ENCODE measurements around the gene RPP21. TPM values are rescaled to one million over a fixed set of nuclear protein-coding genes. Genes with fewer than 3 reads are reported as not detected.

Gene RPP21
- total and polyA plus RNA-seq, 2 donors (not counting 1 experiment from before 2014, with no cell fraction given), result 48.1 to 114 TPM

DNA sequence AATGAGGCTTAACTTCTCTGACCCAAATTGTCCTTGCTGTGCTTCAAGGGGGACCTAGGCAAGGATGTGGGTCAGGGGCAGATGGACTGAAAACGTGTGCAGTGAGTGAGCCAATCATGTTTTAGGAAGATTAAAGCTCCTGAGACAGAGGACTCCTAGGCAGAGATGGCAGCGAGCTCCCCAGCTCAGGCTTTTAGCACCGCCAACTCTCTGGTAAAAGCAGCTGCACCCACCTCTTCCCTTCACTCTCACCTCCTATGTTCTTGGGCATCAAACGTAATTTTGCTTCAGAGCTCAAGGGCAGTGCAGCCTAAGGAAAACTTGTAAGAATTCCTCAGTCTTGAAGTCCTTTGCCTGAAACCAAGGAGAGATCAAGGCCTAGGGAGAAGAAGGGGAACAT is 10.3 kb downstream of the RPP21 start:
- Histone ChIP-seq H3K4me3 (ENCODE audit: control extremely low read depth in 1 of 5, extremely low read depth in 1 of 5, insufficient read depth in 1 of 5, low read depth in 2 of 5, low read length in 4 of 5) (no peak overlapping the region), H3K4me1 (ENCODE audit: control insufficient read depth in 2 of 2, insufficient read depth in 2 of 2, low read length in 2 of 2) (peaks cover 12 to 14% of the 10 kb centered on the region in 2 donors), H3K36me3 (replicated peaks in 1 of 2; ENCODE audit: control extremely low read depth in 1 of 2, control insufficient read depth in 1 of 2, extremely low read depth in 1 of 2, insufficient read depth in 2 of 2, low read length in 1 of 2) (no peaks in the 10 kb centered on the region), H3K4me2 (replicated peaks; ENCODE audit: low read depth, low read length, poor library complexity, severe bottlenecking) (no peak overlapping the region), H3K79me2 (ENCODE audit: control insufficient read depth, insufficient read depth, low read length) (no peaks in the 10 kb centered on the region), H2AFZ (ENCODE audit: insufficient read depth, low read depth, low read length, poor library complexity, severe bottlenecking) (no peak overlapping the region), H3K27me3 (replicated peaks in 1 of 4; ENCODE audit: control extremely low read depth in 1 of 4, control insufficient read depth in 3 of 4, insufficient read depth in 4 of 4, low read length in 3 of 4) (peaks cover 0 to 41% (median 23%) of the 10 kb centered on the region in 4 experiments), H3K9me3 (ENCODE audit: control extremely low read depth in 1 of 3, control insufficient read depth in 2 of 3, insufficient read depth in 1 of 3, low read length in 2 of 3) (peaks cover 0 to 5% (median 0%) of the 10 kb centered on the region in 3 donors), H3K9ac (ENCODE audit: low read length) (no peak overlapping the region), H3K27ac (ENCODE audit: low read length in 2 of 2) (no peak overlapping the region), H4K20me1 (ENCODE audit: control insufficient read depth, insufficient read depth, low read length, poor library complexity, severe bottlenecking) (no peaks in the 10 kb centered on the region)
- no peak for ATAC-seq (ENCODE audit: low read depth)
- POLR2A ChIA-PET, result no interaction called here
- WGBS (ENCODE audit: insufficient coverage), result 85% methylated on average over 4 of the region's 4 CpGs
- Mint-ChIP-seq H3K4me3 (no peak overlapping the region), H3K4me1 (peaks cover 18% of the 10 kb centered on the region), H3K9me3 (ENCODE audit: insufficient read depth) (no peaks in the 10 kb centered on the region), H3K27me3 (peaks cover 32% of the 10 kb centered on the region), H3K27ac (no peak overlapping the region)
- no peak for DNase-seq
- intact Hi-C loops (cut with micrococcal nuclease), result no loop called here
- TF ChIP-seq, protein P1, sequence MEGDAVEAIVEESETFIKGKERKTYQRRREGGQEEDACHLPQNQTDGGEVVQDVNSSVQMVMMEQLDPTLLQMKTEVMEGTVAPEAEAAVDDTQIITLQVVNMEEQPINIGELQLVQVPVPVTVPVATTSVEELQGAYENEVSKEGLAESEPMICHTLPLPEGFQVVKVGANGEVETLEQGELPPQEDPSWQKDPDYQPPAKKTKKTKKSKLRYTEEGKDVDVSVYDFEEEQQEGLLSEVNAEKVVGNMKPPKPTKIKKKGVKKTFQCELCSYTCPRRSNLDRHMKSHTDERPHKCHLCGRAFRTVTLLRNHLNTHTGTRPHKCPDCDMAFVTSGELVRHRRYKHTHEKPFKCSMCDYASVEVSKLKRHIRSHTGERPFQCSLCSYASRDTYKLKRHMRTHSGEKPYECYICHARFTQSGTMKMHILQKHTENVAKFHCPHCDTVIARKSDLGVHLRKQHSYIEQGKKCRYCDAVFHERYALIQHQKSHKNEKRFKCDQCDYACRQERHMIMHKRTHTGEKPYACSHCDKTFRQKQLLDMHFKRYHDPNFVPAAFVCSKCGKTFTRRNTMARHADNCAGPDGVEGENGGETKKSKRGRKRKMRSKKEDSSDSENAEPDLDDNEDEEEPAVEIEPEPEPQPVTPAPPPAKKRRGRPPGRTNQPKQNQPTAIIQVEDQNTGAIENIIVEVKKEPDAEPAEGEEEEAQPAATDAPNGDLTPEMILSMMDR (IDR thresholded peaks at IDR 0.05), result no peak
- TF ChIP-seq EZH2 (IDR thresholded peaks at IDR 0.05; ENCODE audit: borderline replicate concordance, insufficient read depth, low read depth, low read length, poor library complexity, severe bottlenecking), result no peak
- CTCF ChIA-PET, result interaction anchor here (0.7 to 1.7 kb wide), 3 partner anchors 19 to 1946 kb away, joined by 3 to 4 read pairs (median 4); no protein-coding TSS in a partner anchor

DNA sequence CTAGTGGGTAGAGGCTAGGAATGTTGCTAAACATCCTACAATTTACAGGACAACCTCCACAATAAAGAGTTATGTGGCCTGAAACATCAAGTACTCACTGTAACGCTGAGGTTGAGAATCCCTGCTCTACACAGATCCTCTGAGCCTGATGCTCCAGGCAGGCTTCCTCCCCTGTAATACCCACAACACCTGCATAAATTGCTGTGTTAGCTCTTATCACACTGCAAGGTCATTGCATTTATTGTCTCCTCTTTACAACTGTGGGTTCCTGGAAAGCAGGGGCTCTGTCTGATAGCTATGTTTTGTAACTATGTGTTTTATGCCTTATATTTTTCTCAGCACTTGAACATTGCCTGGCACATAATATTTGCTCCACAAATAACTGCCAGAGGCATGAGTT is 11.6 kb downstream of the RPP21 start:
- Mint-ChIP-seq H3K4me1 (peaks cover 9% of the 10 kb centered on the region), H3K4me3 (no peak overlapping the region), H3K9me3 (ENCODE audit: insufficient read depth) (no peaks in the 10 kb centered on the region), H3K27ac (no peak overlapping the region), H3K27me3 (peaks cover 42% of the 10 kb centered on the region)
- intact Hi-C loops (cut with micrococcal nuclease), result no loop called here
- Histone ChIP-seq H3K36me3 (replicated peaks in 1 of 2; ENCODE audit: control extremely low read depth in 1 of 2, control insufficient read depth in 1 of 2, extremely low read depth in 1 of 2, insufficient read depth in 2 of 2, low read length in 1 of 2) (no peaks in the 10 kb centered on the region), H3K4me1 (ENCODE audit: control insufficient read depth in 2 of 2, insufficient read depth in 2 of 2, low read length in 2 of 2) (peaks cover 7 to 12% of the 10 kb centered on the region in 2 donors), H3K27ac (ENCODE audit: low read length in 2 of 2) (no peak overlapping the region), H3K4me2 (replicated peaks; ENCODE audit: low read depth, low read length, poor library complexity, severe bottlenecking) (no peak overlapping the region), H3K4me3 (ENCODE audit: control extremely low read depth in 1 of 5, extremely low read depth in 1 of 5, insufficient read depth in 1 of 5, low read depth in 2 of 5, low read length in 4 of 5) (no peak overlapping the region), H3K27me3 (replicated peaks in 1 of 4; ENCODE audit: control extremely low read depth in 1 of 4, control insufficient read depth in 3 of 4, insufficient read depth in 4 of 4, low read length in 3 of 4) (peaks cover 0 to 44% (median 26%) of the 10 kb centered on the region in 4 experiments), H2AFZ (ENCODE audit: insufficient read depth, low read depth, low read length, poor library complexity, severe bottlenecking) (no peak overlapping the region), H4K20me1 (ENCODE audit: control insufficient read depth, insufficient read depth, low read length, poor library complexity, severe bottlenecking) (no peaks in the 10 kb centered on the region), H3K79me2 (ENCODE audit: control insufficient read depth, insufficient read depth, low read length) (no peaks in the 10 kb centered on the region), H3K9ac (ENCODE audit: low read length) (no peak overlapping the region), H3K9me3 (ENCODE audit: control extremely low read depth in 1 of 3, control insufficient read depth in 2 of 3, insufficient read depth in 1 of 3, low read length in 2 of 3) (peaks cover 0 to 5% (median 0%) of the 10 kb centered on the region in 3 donors)
- 88% methylated on average over 1 of the region's 1 CpG for WGBS (ENCODE audit: insufficient coverage)
- no peak for TF ChIP-seq EZH2 (IDR thresholded peaks at IDR 0.05; ENCODE audit: borderline replicate concordance, insufficient read depth, low read depth, low read length, poor library complexity, severe bottlenecking)
- TF ChIP-seq, protein P1 (IDR thresholded peaks at IDR 0.05), result no peak
- DNase-seq, result no peak
- no peak for ATAC-seq (ENCODE audit: low read depth)
- ChIA-PET CTCF (interaction anchor here (0.7 to 1.3 kb wide), 4 partner anchors 9 to 559 kb away, joined by 3 read pairs; no protein-coding TSS in a partner anchor), POLR2A (no interaction called here)
